NCI-H460 (cell line): ENCODE data around the gene CYB5R3. TPM values are rescaled to one million over a fixed set of nuclear protein-coding genes. Genes with fewer than 3 reads are reported as not detected.
A peak's percentile ranks its signal among the peaks of the same experiment; 100 is the strongest.
"Not testable (repeated sequence)": the region's sequence is repeated elsewhere in the genome, so short reads cannot be mapped to it uniquely, and the experiment has no call there.

Source experiments
- DNase-seq: peaks from one replicate; pipeline ENCODE4 v3.0.0-alpha.2; 2016; ENCODE audit warnings: low read depth; ENCODE audit errors: extremely low read depth
- total RNA-seq: library from RNA; depleted of rRNA; stranded (reverse); fragments of >200 nt; shearing (Covaris generic); gene quantifications from 2 replicates; pipeline ENCODE4 v1.2.3, GENCODE V29; 2014

The CYB5R3 gene
- total RNA-seq, 1 experiment from 2014 or later = 29.5 TPM

DNA sequence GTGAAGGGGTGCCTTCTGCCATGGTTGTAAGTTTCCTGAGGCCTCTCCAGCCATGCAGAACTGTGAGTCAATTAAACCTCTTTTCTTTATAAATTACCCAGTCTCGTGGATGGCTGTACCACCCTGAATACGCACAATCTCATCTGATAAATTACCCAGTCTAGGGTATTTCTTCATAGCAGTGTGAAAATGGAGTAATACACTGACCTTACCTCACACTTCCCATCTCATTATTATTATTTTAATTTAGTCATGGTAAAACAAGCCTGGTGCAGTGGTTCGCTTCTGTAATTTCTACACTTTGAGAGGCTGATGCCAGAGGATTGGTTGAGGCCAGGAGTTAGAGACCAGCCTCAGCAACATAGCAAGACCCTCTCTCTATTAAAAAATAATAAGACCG, 30.5 kb upstream of the CYB5R3 start:
- no peak for DNase-seq

DNA sequence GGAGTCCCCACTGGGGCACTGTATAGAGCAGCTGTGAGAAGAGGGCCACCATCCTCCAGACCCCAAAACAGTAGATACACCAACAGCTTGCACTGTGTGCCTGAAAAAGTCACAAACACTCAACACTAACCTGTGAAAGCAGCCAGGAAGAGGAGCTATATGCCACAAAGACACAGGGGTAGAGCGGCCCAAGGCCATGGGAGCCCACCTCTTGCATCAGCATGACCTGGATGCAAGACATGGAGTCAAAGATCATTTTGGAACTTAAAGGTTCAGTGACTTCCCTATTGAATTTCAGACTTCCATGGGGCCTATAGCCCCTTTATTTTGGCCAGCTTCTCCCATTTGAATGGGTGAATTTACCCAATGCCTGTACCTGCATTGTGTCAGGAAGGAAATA, 29.7 kb upstream of the CYB5R3 start:
- no peak for DNase-seq

GRCh38 chr22:42677936-42678335, 28.7 kb upstream of the CYB5R3 start:
- DNase-seq = not testable (repeated sequence)

- no peak for DNase-seq
Measured at GRCh38 chr22:42676059-42676607, 26.9 kb upstream of the CYB5R3 start.

GRCh38 chr22:42673898-42674401, 24.8 kb upstream of the CYB5R3 start:
- no peak for DNase-seq

DNA sequence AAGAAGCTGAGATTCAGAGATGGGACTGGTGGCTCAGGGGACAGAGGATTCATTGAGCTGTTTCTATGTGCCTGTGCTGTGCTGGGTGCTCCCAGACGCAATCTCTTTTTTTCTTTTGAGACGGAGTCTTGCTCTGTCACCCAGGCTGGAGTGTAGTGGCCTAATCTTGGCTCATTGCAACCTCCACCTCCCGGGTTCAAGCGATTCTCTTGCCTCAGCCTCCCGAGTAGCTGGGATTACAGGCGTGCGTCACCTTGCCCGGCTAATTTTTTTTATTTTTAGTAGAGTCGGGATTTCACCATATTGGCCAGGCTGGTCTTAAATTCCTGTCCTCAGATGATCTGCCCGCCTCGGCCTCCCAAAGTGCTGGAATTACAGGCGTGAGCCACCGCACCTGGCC, 23.9 kb upstream of the CYB5R3 start:
- not testable (repeated sequence) for DNase-seq

GRCh38 chr22:42670921-42671709, 21.9 kb upstream of the CYB5R3 start:
- DNase-seq = no peak

DNA sequence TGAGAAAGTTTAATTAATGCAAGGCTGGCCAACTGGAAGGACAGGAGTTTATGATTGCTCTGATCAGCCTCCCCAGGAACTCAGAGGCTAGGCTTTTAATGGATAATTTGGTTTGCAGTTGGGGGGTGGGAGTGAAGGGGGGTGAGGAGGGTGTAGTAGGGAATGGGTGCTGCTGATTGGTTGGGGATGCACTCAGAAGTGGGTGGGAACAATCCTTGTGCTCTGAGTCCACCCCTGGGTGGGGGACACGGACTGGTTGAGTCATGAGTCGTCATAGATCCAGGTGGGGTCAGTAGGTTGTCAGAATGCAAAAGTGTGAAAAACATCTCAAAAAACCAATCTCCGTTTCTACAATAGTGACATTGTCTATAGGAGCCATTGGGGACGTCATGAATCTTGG, 20.9 kb upstream of the CYB5R3 start:
- DNase-seq = no peak

- not testable (repeated sequence) for DNase-seq
Measured at GRCh38 chr22:42666393-42666792, 17.2 kb upstream of the CYB5R3 start.

DNA sequence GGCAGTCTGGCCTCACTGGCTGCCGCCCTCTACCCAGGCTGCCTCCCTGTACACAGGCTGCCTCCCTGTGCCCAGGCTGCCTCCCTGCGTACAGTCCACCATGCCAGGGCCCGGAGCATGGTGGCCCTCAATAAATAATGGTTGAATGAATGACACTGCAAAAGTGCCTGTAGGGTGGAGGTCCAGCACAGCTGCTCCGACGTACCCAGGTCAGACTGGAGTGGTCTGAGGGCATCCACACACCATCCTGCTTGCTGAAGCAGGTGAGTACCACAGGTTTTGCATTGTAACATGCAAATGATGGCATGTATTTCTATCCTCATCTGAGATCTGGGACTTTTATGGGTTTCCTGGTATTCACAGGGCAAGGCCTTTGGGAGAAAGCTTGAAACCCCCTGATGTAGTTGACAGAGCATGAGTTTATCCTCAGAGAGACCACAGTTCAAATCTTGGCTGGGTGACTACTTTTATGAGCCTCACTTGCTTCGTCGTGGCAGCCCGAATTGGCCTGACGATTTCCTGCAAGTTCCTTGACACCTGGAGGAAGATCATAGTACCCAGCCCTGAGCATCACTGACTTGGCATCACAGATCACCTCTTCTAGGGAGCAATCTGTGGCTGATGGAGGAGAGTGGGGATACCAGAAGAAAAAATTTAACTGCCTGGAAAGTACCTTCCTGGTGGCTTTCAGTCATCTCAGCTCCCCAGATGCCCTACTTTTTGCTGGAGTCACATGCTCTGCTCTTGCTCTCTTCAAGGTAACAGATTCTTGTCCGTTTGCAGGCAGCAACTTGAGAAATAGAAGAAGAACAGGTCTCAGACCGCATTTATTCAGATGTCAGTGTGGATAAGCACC, 16.0 kb upstream of the CYB5R3 start:
- DNase-seq = no peak

DNA sequence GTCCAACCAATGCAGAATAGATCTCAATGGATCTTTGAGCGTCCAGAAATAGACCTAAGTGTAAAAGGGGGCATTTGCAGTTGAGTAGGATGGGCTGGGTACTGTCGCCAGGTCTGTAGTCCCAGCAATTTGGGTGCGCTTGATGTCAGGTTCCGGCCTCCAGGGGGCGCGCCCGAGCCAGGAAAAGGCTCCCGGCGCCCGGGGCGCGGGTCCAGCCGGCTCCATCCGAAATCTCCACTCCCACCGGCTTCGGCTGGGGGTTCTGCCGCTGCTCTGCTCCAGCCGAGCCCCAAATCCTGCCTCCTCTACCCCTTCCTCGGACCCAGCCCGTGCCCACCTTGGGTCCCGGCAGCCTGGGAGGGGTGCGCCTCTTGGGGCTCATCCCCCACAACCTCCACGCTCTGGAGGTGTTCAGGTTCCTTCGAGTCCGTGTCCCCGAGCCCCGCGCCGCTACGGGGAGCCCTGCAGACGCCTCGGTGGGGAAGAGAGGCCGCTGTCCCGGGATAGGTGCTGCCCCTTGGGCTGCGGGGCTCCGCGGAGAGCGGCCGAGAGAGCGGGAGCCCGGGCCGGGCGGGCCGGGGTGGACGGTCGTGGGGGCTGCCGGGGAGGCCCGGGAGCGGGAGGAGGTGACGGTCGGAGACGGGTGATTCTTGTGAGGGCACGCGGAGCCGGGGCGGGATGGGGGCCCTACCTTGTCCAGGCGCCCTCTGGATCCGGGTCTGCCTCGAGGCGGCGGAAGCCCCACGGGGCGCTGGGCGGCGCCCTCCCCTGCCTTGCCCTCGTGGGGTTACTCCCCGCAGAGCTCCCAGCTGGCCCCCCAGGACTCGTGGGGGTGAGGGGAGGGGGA, 13.0 kb upstream of the CYB5R3 start:
- DNase-seq = peak; percentile 60

DNA sequence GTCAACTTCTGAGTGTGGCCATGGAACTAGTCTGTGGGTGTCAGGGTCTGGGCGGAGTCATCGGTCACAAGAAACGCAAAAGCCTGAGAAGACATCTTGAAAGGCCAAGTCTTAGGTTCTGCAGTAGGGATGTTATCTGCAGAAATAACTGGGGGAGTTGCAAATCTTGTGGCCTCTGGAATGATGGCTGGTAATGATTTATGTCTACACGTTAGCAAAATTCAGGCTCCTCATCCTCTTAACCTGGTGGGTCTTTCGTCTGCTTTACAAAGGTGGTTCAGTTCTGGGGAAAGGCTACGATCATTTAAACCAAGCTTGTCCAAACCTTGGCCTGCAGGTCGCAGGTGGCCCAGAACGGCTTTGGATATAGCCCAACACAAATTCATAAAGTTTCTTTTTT, 7.4 kb upstream of the CYB5R3 start:
- DNase-seq = no peak

GRCh38 chr22:42655693-42656092, 6.5 kb upstream of the CYB5R3 start:
- DNase-seq = no peak

DNA sequence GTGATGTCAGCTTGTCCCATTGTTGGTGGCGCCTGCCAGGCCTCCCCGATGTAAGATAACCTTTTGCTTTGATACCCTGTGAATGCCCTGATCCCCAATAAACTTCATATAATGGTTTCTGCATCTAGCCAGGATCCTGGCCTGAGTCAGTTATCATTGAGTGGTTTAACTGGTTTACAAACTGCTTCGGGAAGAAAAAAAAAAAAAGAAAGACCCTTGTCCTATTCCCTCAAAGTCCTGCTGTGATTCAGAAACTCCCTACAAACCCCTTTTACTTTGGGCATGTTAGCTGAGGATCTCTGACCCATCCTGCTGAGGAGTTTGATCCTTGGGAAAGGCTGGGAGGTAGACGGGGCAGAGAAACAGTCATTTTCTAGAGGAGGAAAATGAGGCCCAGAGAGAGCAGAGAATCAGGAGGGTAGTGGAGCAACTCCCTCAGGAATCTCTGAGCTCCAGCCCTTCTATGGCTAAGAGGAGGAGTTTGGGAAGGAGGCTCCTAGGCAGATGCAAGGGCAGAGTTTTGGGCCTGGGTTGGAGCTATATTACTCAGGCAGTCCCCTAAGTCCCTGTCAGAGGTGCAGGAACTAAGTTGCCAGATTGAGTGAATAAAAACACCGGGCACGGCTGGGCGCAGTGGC, 5.4 kb upstream of the CYB5R3 start:
- no peak for DNase-seq

GRCh38 chr22:42653999-42654398, 4.8 kb upstream of the CYB5R3 start:
- no peak for DNase-seq

- no peak for DNase-seq
Measured at GRCh38 chr22:42651134-42651533, 1.9 kb upstream of the CYB5R3 start.

DNA sequence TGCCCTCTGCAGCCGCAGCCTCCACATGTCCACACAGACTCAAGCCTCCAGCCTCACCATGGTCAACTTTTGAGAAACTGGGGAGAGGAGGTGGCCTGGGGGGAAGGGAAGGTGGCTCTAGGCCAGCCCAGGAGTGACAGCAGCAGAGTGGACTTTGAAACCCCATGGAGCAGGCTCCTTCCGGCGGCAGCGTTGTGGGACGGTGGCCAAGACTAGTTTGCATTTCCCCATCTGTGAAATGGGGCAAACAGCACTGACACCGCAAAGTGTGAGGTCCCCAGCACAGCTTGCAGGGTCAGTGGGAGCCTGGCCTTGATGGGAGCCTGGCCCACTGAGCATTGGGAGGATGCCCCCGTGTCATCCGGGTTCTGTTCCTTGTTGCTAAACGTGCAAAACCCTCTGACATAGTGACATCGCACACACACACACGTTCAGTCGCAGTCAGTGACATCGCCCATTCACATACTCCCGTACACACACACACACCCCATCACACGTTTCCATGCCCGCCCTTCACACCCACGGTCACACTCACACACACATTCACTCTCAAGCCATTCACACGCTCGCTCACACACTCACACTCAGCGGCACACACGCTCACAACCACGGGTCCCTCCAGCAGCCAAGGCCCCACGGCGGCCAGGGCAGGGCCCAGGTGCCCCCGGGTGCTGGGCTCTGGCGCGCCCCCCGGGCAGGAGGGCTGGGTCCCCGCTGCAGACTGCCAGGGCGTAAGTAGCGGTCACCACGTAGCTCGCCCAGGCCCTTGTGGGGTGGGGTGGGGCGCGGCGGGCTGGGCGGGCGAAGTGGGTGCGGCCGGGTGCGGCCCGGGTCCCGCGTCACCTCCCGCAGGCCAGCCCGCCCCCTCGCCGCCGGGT, 585 bp downstream of the CYB5R3 start:
- no peak for DNase-seq

GRCh38 chr22:42648017-42648367, 1.2 kb downstream of the CYB5R3 start:
- DNase-seq = no peak
